Measurements from ENCODE around the gene TEAD1. TPM values are rescaled to one million over a fixed set of nuclear protein-coding genes. Genes with fewer than 3 reads are reported as not detected.

The TEAD1 gene
- total RNA-seq, 2 donors from 2014 or later = 76.4 to 94.4 TPM

DNA sequence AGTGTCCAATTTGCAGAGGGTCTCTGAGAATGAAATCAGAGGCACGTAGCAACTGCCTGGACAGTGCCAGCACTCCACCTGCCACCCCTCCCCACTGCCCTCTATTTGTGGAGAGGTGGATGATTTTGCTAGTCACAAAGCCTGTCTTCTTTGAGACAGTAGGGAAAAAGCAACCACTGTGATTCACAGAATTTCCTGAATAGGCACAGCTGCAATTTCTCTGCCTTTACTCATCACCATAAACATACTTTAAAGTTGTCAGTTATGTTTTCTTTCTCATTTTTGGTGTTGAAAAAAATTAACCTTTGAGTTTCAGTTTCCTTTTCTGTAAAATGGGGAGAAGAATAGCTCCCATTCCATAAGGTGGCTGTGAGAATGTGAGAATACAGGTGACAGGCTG, 134.3 kb downstream of the TEAD1 start:
- Mint-ChIP-seq H3K27ac (no peak overlapping the region), H3K9me3 (no peaks in the 10 kb centered on the region), H3K4me1 (peaks cover 35% of the 10 kb centered on the region), H3K36me3 (ENCODE audit: low read depth) (no peaks in the 10 kb centered on the region), H3K4me3 (no peak overlapping the region), H3K27me3 (ENCODE audit: insufficient read depth) (no peaks in the 10 kb centered on the region)
- TF ChIP-seq, protein P1, sequence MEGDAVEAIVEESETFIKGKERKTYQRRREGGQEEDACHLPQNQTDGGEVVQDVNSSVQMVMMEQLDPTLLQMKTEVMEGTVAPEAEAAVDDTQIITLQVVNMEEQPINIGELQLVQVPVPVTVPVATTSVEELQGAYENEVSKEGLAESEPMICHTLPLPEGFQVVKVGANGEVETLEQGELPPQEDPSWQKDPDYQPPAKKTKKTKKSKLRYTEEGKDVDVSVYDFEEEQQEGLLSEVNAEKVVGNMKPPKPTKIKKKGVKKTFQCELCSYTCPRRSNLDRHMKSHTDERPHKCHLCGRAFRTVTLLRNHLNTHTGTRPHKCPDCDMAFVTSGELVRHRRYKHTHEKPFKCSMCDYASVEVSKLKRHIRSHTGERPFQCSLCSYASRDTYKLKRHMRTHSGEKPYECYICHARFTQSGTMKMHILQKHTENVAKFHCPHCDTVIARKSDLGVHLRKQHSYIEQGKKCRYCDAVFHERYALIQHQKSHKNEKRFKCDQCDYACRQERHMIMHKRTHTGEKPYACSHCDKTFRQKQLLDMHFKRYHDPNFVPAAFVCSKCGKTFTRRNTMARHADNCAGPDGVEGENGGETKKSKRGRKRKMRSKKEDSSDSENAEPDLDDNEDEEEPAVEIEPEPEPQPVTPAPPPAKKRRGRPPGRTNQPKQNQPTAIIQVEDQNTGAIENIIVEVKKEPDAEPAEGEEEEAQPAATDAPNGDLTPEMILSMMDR (conservative IDR thresholded peaks at IDR 0.05) = no peak
- H3K4me3 ChIP-seq (ENCODE audit: low read length) = no peak overlapping the region
- no peaks in the 10 kb centered on the region for H3K27me3 ChIP-seq (ENCODE audit: control insufficient read depth, insufficient read depth, low read length, poor library complexity, severe bottlenecking)
- no peak overlapping the region for H3K9ac ChIP-seq (ENCODE audit: extremely low read depth, low read length, poor library complexity, severe bottlenecking)
- no peaks in the 10 kb centered on the region for H3K9me3 ChIP-seq (ENCODE audit: control insufficient read depth, low read length)
- DNase-seq = no peak
- no peak overlapping the region for H3K27ac ChIP-seq (ENCODE audit: low read depth, low read length)
- no peaks in the 10 kb centered on the region for H3K4me1 ChIP-seq (ENCODE audit: control insufficient read depth, insufficient read depth, low read length)
- H3K36me3 ChIP-seq (ENCODE audit: control insufficient read depth, insufficient read depth, low read length) = peaks cover 20% of the 10 kb centered on the region
- WGBS, 2 experiments (ENCODE audit: insufficient coverage in 1 of 2, insufficient read length in 1 of 2) = 100% methylated on average over 1 of the region's 1 CpG; no CpG with 5 or more reads in 1 of the 2 experiments

GRCh38 chr11:12809364-12809763, 135.1 kb downstream of the TEAD1 start:
- WGBS, 2 experiments (ENCODE audit: insufficient coverage in 1 of 2, insufficient read length in 1 of 2) = 85 to 94% methylated on average over 2 to 3 of the region's 3 CpGs
- Mint-ChIP-seq H3K4me1 (peaks cover 33% of the 10 kb centered on the region), H3K36me3 (ENCODE audit: low read depth) (no peaks in the 10 kb centered on the region), H3K9me3 (no peaks in the 10 kb centered on the region), H3K27ac (no peak overlapping the region), H3K4me3 (no peak overlapping the region), H3K27me3 (ENCODE audit: insufficient read depth) (no peaks in the 10 kb centered on the region)
- Histone ChIP-seq H3K36me3 (ENCODE audit: control insufficient read depth, insufficient read depth, low read length) (peaks cover 27% of the 10 kb centered on the region), H3K9me3 (ENCODE audit: control insufficient read depth, low read length) (no peaks in the 10 kb centered on the region), H3K4me1 (ENCODE audit: control insufficient read depth, insufficient read depth, low read length) (no peaks in the 10 kb centered on the region), H3K27me3 (ENCODE audit: control insufficient read depth, insufficient read depth, low read length, poor library complexity, severe bottlenecking) (no peaks in the 10 kb centered on the region), H3K4me3 (ENCODE audit: low read length) (no peak overlapping the region), H3K9ac (ENCODE audit: extremely low read depth, low read length, poor library complexity, severe bottlenecking) (no peak overlapping the region), H3K27ac (ENCODE audit: low read depth, low read length) (no peak overlapping the region)
- peak; percentile 33 for DNase-seq
- TF ChIP-seq, protein P1 (conservative IDR thresholded peaks at IDR 0.05) = no peak

GRCh38 chr11:12809864-12810567, 135.8 kb downstream of the TEAD1 start:
- H3K27ac ChIP-seq (ENCODE audit: low read depth, low read length) = no peak overlapping the region
- H3K27ac Mint-ChIP-seq = no peak overlapping the region

More at GRCh38 chr11:12809864-12810567, 135.8 kb downstream of the TEAD1 start:
- peaks cover 28% of the 10 kb centered on the region for H3K36me3 ChIP-seq (ENCODE audit: control insufficient read depth, insufficient read depth, low read length)
- no peaks in the 10 kb centered on the region for H3K4me1 ChIP-seq (ENCODE audit: control insufficient read depth, insufficient read depth, low read length)
- Mint-ChIP-seq H3K27me3 (ENCODE audit: insufficient read depth) (no peaks in the 10 kb centered on the region), H3K9me3 (no peaks in the 10 kb centered on the region), H3K4me3 (no peak overlapping the region), H3K4me1 (peaks cover 37% of the 10 kb centered on the region), H3K36me3 (ENCODE audit: low read depth) (no peaks in the 10 kb centered on the region)
- DNase-seq = peak; percentile 27
- H3K4me3 ChIP-seq (ENCODE audit: low read length) = no peak overlapping the region
- TF ChIP-seq, protein P1 (conservative IDR thresholded peaks at IDR 0.05) = no peak
- H3K27me3 ChIP-seq (ENCODE audit: control insufficient read depth, insufficient read depth, low read length, poor library complexity, severe bottlenecking) = no peaks in the 10 kb centered on the region
- whole genome bisulfite sequencing, 2 experiments (ENCODE audit: insufficient coverage in 1 of 2, insufficient read length in 1 of 2) = 61 to 82% methylated on average over 4 to 11 of the region's 12 CpGs
- no peaks in the 10 kb centered on the region for H3K9me3 ChIP-seq (ENCODE audit: control insufficient read depth, low read length)
- H3K9ac ChIP-seq (ENCODE audit: extremely low read depth, low read length, poor library complexity, severe bottlenecking) = no peak overlapping the region
